VCaP (cell line): ENCODE data around the gene SPATS2.

Experiments used
- H3K27ac ChIP-seq: fragments of 450-650 bp; 2 replicates; pipeline ENCODE4 v1.5.1; 2017
- CTCF ChIP-seq: fragments of 450-650 bp; conservative IDR thresholded peaks from 2 replicates; pipeline ENCODE4 v1.5.1; 2017; ENCODE audit warnings: mild to moderate bottlenecking, moderate library complexity

Gene SPATS2

GRCh38 chr12:49541911-49542505, 174.7 kb downstream of the SPATS2 start:
- no peak for TF ChIP-seq CTCF
- H3K27ac ChIP-seq: no peak overlapping the region

GRCh38 chr12:49542592-49543160, 175.4 kb downstream of the SPATS2 start:
- no peak overlapping the region for H3K27ac ChIP-seq
- no peak for TF ChIP-seq CTCF

GRCh38 chr12:49543221-49543913, 176.1 kb downstream of the SPATS2 start:
- no peak for TF ChIP-seq CTCF
- no peak overlapping the region for H3K27ac ChIP-seq

GRCh38 chr12:49543914-49544815, 176.9 kb downstream of the SPATS2 start:
- no peak overlapping the region for H3K27ac ChIP-seq

GRCh38 chr12:49545815-49546214, 178.6 kb downstream of the SPATS2 start:
- TF ChIP-seq CTCF: no peak
- H3K27ac ChIP-seq: no peak overlapping the region

More at GRCh38 chr12:49543914-49544815, 176.9 kb downstream of the SPATS2 start:
- no peak for TF ChIP-seq CTCF

- no peak for TF ChIP-seq CTCF
- H3K27ac ChIP-seq: no peak overlapping the region
These were observed 179.2 kb downstream of the SPATS2 start for GRCh38 chr12:49546481-49546880.
